Natural killer cell treated with Interleukin-12 subunit alpha and Interleukin-12 subunit beta and Interleukin-15 and Interleukin-18, amount 100 ng/mL, for 72 hours (primary cell): ENCODE results near the gene NUP153. TPM values are rescaled to one million over a fixed set of nuclear protein-coding genes. Genes with fewer than 3 reads are reported as not detected.
"Not testable (repeated sequence)": the region's sequence is repeated elsewhere in the genome, so short reads cannot be mapped to it uniquely, and the experiment has no call there.

Experiments
- ATAC-seq, 2 donors: fragments of 150-1000 bp; cut with Tn5 transposase in 1 of 2; sonication (Bioruptor Pico), chemical (Tn5 transposase) in 1 of 2; 2 replicates each; pipeline ENCODE4 v1.10.0; 2021
- DNase-seq: peaks from one replicate; pipeline ENCODE4 v3.0.0; 2022; ENCODE audit warnings: low spot score
- H3K27ac Mint-ChIP-seq, 2 donors: 1 replicate in 1 of 2; 2 replicates in 1 of 2; pipeline ENCODE4 v1.8.0; 2022; ENCODE audit warnings: mixed read lengths in 2 of 2, mild to moderate bottlenecking in 1 of 2, moderate library complexity in 1 of 2
- H3K27me3 Mint-ChIP-seq, 2 donors: 1 replicate in 1 of 2; 2 replicates in 1 of 2; pipeline ENCODE4 v1.8.0; 2022; ENCODE audit warnings: mixed read lengths in 2 of 2
- H3K36me3 Mint-ChIP-seq: one replicate; pipeline ENCODE4 v1.8.0; 2022; ENCODE audit warnings: mixed read lengths
- H3K4me1 Mint-ChIP-seq, 2 donors: 1 replicate in 1 of 2; 2 replicates in 1 of 2; pipeline ENCODE4 v1.8.0; 2022; ENCODE audit warnings: low read depth in 2 of 2, mixed read lengths in 2 of 2, mild to moderate bottlenecking in 1 of 2
- H3K4me3 Mint-ChIP-seq: one replicate; pipeline ENCODE4 v1.8.0; 2022; ENCODE audit warnings: mixed read lengths
- H3K9me3 Mint-ChIP-seq: 2 replicates; pipeline ENCODE4 v1.8.0; 2022; ENCODE audit warnings: mixed read lengths
- total RNA-seq, 2 donors: library from RNA; stranded (reverse); gene quantifications; one replicate each; pipeline ENCODE4 v1.2.3, GENCODE V29; 2022

Gene NUP153
- 100 to 1,000 TPM in 1 of 2 donors, 10 to 100 TPM in 1; 76.6 to 117 TPM for total RNA-seq

GRCh38 chr6:17706580-17707370 lies at the start of gene NUP153:
Gene NUP153, minus strand, starts transcription at chr6:17706925. Its CDS starts 538 bp downstream, at chr6:17706387.
- H3K4me1 Mint-ChIP-seq = peaks cover 29 to 38% of the 10 kb centered on the region in 2 donors
- peak within 1 kb of the TSS; percentile 97 to 99 for H3K27ac Mint-ChIP-seq
- ATAC-seq = peak; percentile 83 to 89
- DNase-seq = peak; percentile 98
- no peaks in the 10 kb centered on the region for H3K9me3 Mint-ChIP-seq
- peak within 1 kb of the TSS; percentile 95 for H3K4me3 Mint-ChIP-seq
- no peaks in the 10 kb centered on the region for H3K27me3 Mint-ChIP-seq
- peaks cover 13% of the 10 kb centered on the region for H3K36me3 Mint-ChIP-seq

GRCh38 chr6:17754254-17754653 lies 47.5 kb upstream of the NUP153 start:
- Mint-ChIP-seq H3K4me3 (no peak overlapping the region), H3K4me1 (no peaks in the 10 kb centered on the region)
- no peak for ATAC-seq

GRCh38 chr6:17745324-17745723 lies 38.6 kb upstream of the NUP153 start:
- not testable (repeated sequence) for H3K4me1 Mint-ChIP-seq, H3K9me3 Mint-ChIP-seq, H3K27me3 Mint-ChIP-seq, H3K4me3 Mint-ChIP-seq, DNase-seq, ATAC-seq, H3K36me3 Mint-ChIP-seq, H3K27ac Mint-ChIP-seq

More at GRCh38 chr6:17754254-17754653, 47.5 kb upstream of the NUP153 start:
- H3K27me3 Mint-ChIP-seq = peaks cover 3 to 7% of the 10 kb centered on the region in 2 donors
- H3K9me3 Mint-ChIP-seq = no peaks in the 10 kb centered on the region
- no peak overlapping the region for H3K27ac Mint-ChIP-seq
- DNase-seq = no peak
- H3K36me3 Mint-ChIP-seq = no peaks in the 10 kb centered on the region

GRCh38 chr6:17744757-17745308 lies 38.1 kb upstream of the NUP153 start:
- not testable (repeated sequence) for H3K4me1 Mint-ChIP-seq, H3K27ac Mint-ChIP-seq, ATAC-seq, DNase-seq, H3K36me3 Mint-ChIP-seq, H3K9me3 Mint-ChIP-seq, H3K27me3 Mint-ChIP-seq, H3K4me3 Mint-ChIP-seq

- no peak overlapping the region for H3K27ac Mint-ChIP-seq
- DNase-seq (no peak), ATAC-seq (no peak)
- H3K36me3 Mint-ChIP-seq = no peaks in the 10 kb centered on the region
- H3K4me3 Mint-ChIP-seq = no peak overlapping the region
- H3K4me1 Mint-ChIP-seq = no peaks in the 10 kb centered on the region
- H3K27me3 Mint-ChIP-seq = peaks cover 0 to 4% of the 10 kb centered on the region in 2 donors
- H3K9me3 Mint-ChIP-seq = no peaks in the 10 kb centered on the region
Observed at GRCh38 chr6:17744019-17744756, 37.5 kb upstream of the NUP153 start.

- DNase-seq = no peak
- Mint-ChIP-seq H3K27me3 (peaks cover 0 to 4% of the 10 kb centered on the region in 2 donors), H3K4me3 (no peak overlapping the region), H3K36me3 (peaks cover 11% of the 10 kb centered on the region), H3K4me1 (no peaks in the 10 kb centered on the region), H3K27ac (no peak overlapping the region), H3K9me3 (peaks cover 7% of the 10 kb centered on the region)
- no peak for ATAC-seq
Observed at GRCh38 chr6:17741507-17741906, 34.8 kb upstream of the NUP153 start.

- H3K9me3 Mint-ChIP-seq = peaks cover 7% of the 10 kb centered on the region
- no peak overlapping the region for H3K27ac Mint-ChIP-seq
- no peak overlapping the region for H3K4me3 Mint-ChIP-seq
- peaks cover 0 to 4% of the 10 kb centered on the region in 2 donors for H3K27me3 Mint-ChIP-seq
- ATAC-seq (peak in 1 of 2 donors; percentile 15), DNase-seq (no peak)
- H3K36me3 Mint-ChIP-seq = peaks cover 11% of the 10 kb centered on the region
- H3K4me1 Mint-ChIP-seq = no peaks in the 10 kb centered on the region
Observed at GRCh38 chr6:17740559-17741220, 34.0 kb upstream of the NUP153 start.

- Mint-ChIP-seq H3K9me3 (peaks cover 7% of the 10 kb centered on the region), H3K27me3 (peaks cover 0 to 4% of the 10 kb centered on the region in 2 donors), H3K4me3 (no peak overlapping the region), H3K36me3 (peaks cover 11% of the 10 kb centered on the region), H3K4me1 (no peaks in the 10 kb centered on the region), H3K27ac (no peak overlapping the region)
- no peak for ATAC-seq
- no peak for DNase-seq
Observed at GRCh38 chr6:17737704-17738252, 31.1 kb upstream of the NUP153 start.

GRCh38 chr6:17735311-17735710 lies 28.6 kb upstream of the NUP153 start:
- not testable (repeated sequence) for H3K27ac Mint-ChIP-seq, H3K9me3 Mint-ChIP-seq, H3K4me1 Mint-ChIP-seq, DNase-seq, ATAC-seq, H3K27me3 Mint-ChIP-seq, H3K4me3 Mint-ChIP-seq
- peaks cover 11% of the 10 kb centered on the region for H3K36me3 Mint-ChIP-seq

GRCh38 chr6:17730078-17730704 lies 23.5 kb upstream of the NUP153 start:
- H3K9me3 Mint-ChIP-seq = no peaks in the 10 kb centered on the region
- H3K4me1 Mint-ChIP-seq = no peaks in the 10 kb centered on the region
- no peak overlapping the region for H3K27ac Mint-ChIP-seq
- ATAC-seq (no peak), DNase-seq (no peak)
- no peaks in the 10 kb centered on the region for H3K27me3 Mint-ChIP-seq
- no peaks in the 10 kb centered on the region for H3K36me3 Mint-ChIP-seq
- no peak overlapping the region for H3K4me3 Mint-ChIP-seq

GRCh38 chr6:17729223-17730077 lies 22.7 kb upstream of the NUP153 start:
- DNase-seq = no peak
- ATAC-seq = no peak
- Mint-ChIP-seq H3K4me1 (no peaks in the 10 kb centered on the region), H3K4me3 (no peak overlapping the region), H3K9me3 (no peaks in the 10 kb centered on the region), H3K27me3 (no peaks in the 10 kb centered on the region), H3K27ac (no peak overlapping the region), H3K36me3 (no peaks in the 10 kb centered on the region)

GRCh38 chr6:17728551-17729222 lies 22.0 kb upstream of the NUP153 start:
- no peak for DNase-seq
- no peaks in the 10 kb centered on the region for H3K9me3 Mint-ChIP-seq
- ATAC-seq = peak in 1 of 2 donors; percentile 43
- H3K27ac Mint-ChIP-seq = no peak overlapping the region
- H3K36me3 Mint-ChIP-seq = no peaks in the 10 kb centered on the region
- H3K4me1 Mint-ChIP-seq = no peaks in the 10 kb centered on the region
- no peaks in the 10 kb centered on the region for H3K27me3 Mint-ChIP-seq
- H3K4me3 Mint-ChIP-seq = no peak overlapping the region
